Ectodermal cell (in vitro differentiated cells): ENCODE measurements around the gene LCLAT1. TPM values are rescaled to one million over a fixed set of nuclear protein-coding genes. Genes with fewer than 3 reads are reported as not detected.
A peak's percentile ranks its signal among the peaks of the same experiment; 100 is the strongest.

Source experiments
- H3K27ac ChIP-seq: 2 replicates; pipeline ENCODE4 v1.7.0; 2013; ENCODE audit warnings: mild to moderate bottlenecking, low read depth, low read length; ENCODE audit not compliant: insufficient read depth, poor library complexity, severe bottlenecking
- H3K27me3 ChIP-seq: 2 replicates; pipeline ENCODE4 v1.7.0; 2013; ENCODE audit warnings: mild to moderate bottlenecking, low read length; ENCODE audit not compliant: insufficient read depth, control insufficient read depth, poor library complexity, severe bottlenecking
- H3K36me3 ChIP-seq: one replicate; pipeline ENCODE4 v1.7.0; 2013; ENCODE audit warnings: low read length; ENCODE audit not compliant: control insufficient read depth, insufficient read depth
- H3K4me1 ChIP-seq: one replicate; pipeline ENCODE4 v1.7.0; 2013; ENCODE audit warnings: low read length; ENCODE audit not compliant: control insufficient read depth, insufficient read depth
- H3K4me3 ChIP-seq: 2 replicates; pipeline ENCODE4 v1.7.0; 2013; ENCODE audit warnings: low read depth, low read length, control low read depth; ENCODE audit not compliant: insufficient read depth
- H3K9me3 ChIP-seq: 2 replicates; pipeline ENCODE4 v1.7.0; 2013; ENCODE audit warnings: mild to moderate bottlenecking, low read length, moderate library complexity; ENCODE audit not compliant: control insufficient read depth
- WGBS, 2 experiments: methylation state at CpG; one replicate each; pipeline ENCODE4 v1.1.7; 2013; ENCODE audit warnings: missing lambda C conversion rate in 2 of 2; 5-methylcytosine and 5-hydroxymethylcytosine counted together
- polyA plus RNA-seq, 4 experiments: library from polyadenylated mRNA; stranded (reverse); fragments of 50-300 nt; gene quantifications; one replicate each; pipeline ENCODE4 v1.2.3, GENCODE V29; 2013

The LCLAT1 gene
- 20.3 TPM for polyA plus RNA-seq (2013, experiment 1 of 4)
- polyA plus RNA-seq (2013, experiment 2 of 4) = 18.5 TPM
- 9.4 TPM for polyA plus RNA-seq (2013, experiment 3 of 4)
- polyA plus RNA-seq (2013, experiment 4 of 4) = 10.9 TPM

- 6% methylated on average over 83 of the region's 83 CpGs for WGBS, 2 experiments
- peaks cover 12% of the 10 kb centered on the region for H3K27me3 ChIP-seq
These were observed at the start of gene LCLAT1 for GRCh38 chr2:30447149-30448045. LCLAT1 (plus strand) TSS chr2:30447246; CDS start chr2:30525591, 78,345 bp downstream.

GRCh38 chr2:30398084-30398873 is 48.8 kb upstream of the LCLAT1 start:
- H3K27ac ChIP-seq = no peak overlapping the region
- H3K4me1 ChIP-seq = no peaks in the 10 kb centered on the region
- WGBS, 2 experiments = 94 to 96% methylated on average over 4 of the region's 4 CpGs
- no peaks in the 10 kb centered on the region for H3K27me3 ChIP-seq
- no peak overlapping the region for H3K4me3 ChIP-seq
- H3K36me3 ChIP-seq = no peaks in the 10 kb centered on the region
- no peaks in the 10 kb centered on the region for H3K9me3 ChIP-seq

More at GRCh38 chr2:30447149-30448045, at the start of gene LCLAT1:
- Histone ChIP-seq H3K27ac (peak within 1 kb of the TSS; percentile 46), H3K4me1 (no peaks in the 10 kb centered on the region), H3K36me3 (no peaks in the 10 kb centered on the region), H3K9me3 (no peaks in the 10 kb centered on the region), H3K4me3 (peak within 1 kb of the TSS; percentile 84)

- H3K27ac ChIP-seq = no peak overlapping the region
- H3K36me3 ChIP-seq = no peaks in the 10 kb centered on the region
- WGBS, 2 experiments = 87 to 88% methylated on average over 11 of the region's 11 CpGs
- peaks cover 16% of the 10 kb centered on the region for H3K4me1 ChIP-seq
- no peaks in the 10 kb centered on the region for H3K27me3 ChIP-seq
- H3K9me3 ChIP-seq = no peaks in the 10 kb centered on the region
- H3K4me3 ChIP-seq = no peak overlapping the region
These were observed 46.7 kb upstream of the LCLAT1 start for GRCh38 chr2:30400151-30400954.

- Histone ChIP-seq H3K27ac (no peak overlapping the region), H3K4me1 (peaks cover 16% of the 10 kb centered on the region), H3K27me3 (no peaks in the 10 kb centered on the region), H3K4me3 (no peak overlapping the region), H3K9me3 (no peaks in the 10 kb centered on the region), H3K36me3 (no peaks in the 10 kb centered on the region)
- 92 to 100% methylated on average over 4 to 5 of the region's 5 CpGs for WGBS, 2 experiments
These were observed 44.4 kb upstream of the LCLAT1 start for GRCh38 chr2:30402441-30403182.

GRCh38 chr2:30403592-30404312 is 43.3 kb upstream of the LCLAT1 start:
- H3K4me1 ChIP-seq = peaks cover 16% of the 10 kb centered on the region
- WGBS, 2 experiments = 77 to 82% methylated on average over 7 of the region's 7 CpGs
- H3K9me3 ChIP-seq = no peaks in the 10 kb centered on the region
- H3K27ac ChIP-seq = no peak overlapping the region
- no peaks in the 10 kb centered on the region for H3K27me3 ChIP-seq
- H3K36me3 ChIP-seq = no peaks in the 10 kb centered on the region
- H3K4me3 ChIP-seq = no peak overlapping the region

- Histone ChIP-seq H3K9me3 (no peaks in the 10 kb centered on the region), H3K27me3 (no peaks in the 10 kb centered on the region), H3K27ac (peak overlapping the region; percentile 45), H3K4me1 (peaks cover 16% of the 10 kb centered on the region), H3K4me3 (no peak overlapping the region), H3K36me3 (no peaks in the 10 kb centered on the region)
- WGBS, 2 experiments = 30 to 32% methylated on average over 12 of the region's 12 CpGs
These were observed 42.5 kb upstream of the LCLAT1 start for GRCh38 chr2:30404319-30405259.

- Histone ChIP-seq H3K27me3 (no peaks in the 10 kb centered on the region), H3K27ac (no peak overlapping the region), H3K9me3 (no peaks in the 10 kb centered on the region), H3K4me3 (no peak overlapping the region), H3K36me3 (no peaks in the 10 kb centered on the region), H3K4me1 (peaks cover 16% of the 10 kb centered on the region)
- 86 to 91% methylated on average over 1 of the region's 1 CpG for WGBS, 2 experiments
These were observed 41.8 kb upstream of the LCLAT1 start for GRCh38 chr2:30405260-30405605.

- Histone ChIP-seq H3K9me3 (no peaks in the 10 kb centered on the region), H3K27me3 (no peaks in the 10 kb centered on the region), H3K4me1 (peaks cover 16% of the 10 kb centered on the region), H3K36me3 (no peaks in the 10 kb centered on the region), H3K4me3 (no peak overlapping the region), H3K27ac (no peak overlapping the region)
- 92% methylated on average over 2 of the region's 2 CpGs for WGBS, 2 experiments
These were observed 40.2 kb upstream of the LCLAT1 start for GRCh38 chr2:30406853-30407252.
